Prostate gland (tissue), 2 donors: ENCODE data around the gene HAUS3. TPM values are rescaled to one million over a fixed set of nuclear protein-coding genes. Genes with fewer than 3 reads are reported as not detected.

Experiments used
- DNase-seq: peaks from one replicate; pipeline ENCODE4 v3.0.0-alpha.2; 2019; ENCODE audit warnings: low spot score
- H3K27ac ChIP-seq, 2 donors: fragments of 200-600 bp; sonication (generic); 2 replicates each; pipeline ENCODE4 v1.5.1; 2017 to 2019
- H3K27me3 ChIP-seq: fragments of 200-600 bp; sonication (generic); replicated peaks from 2 replicates; pipeline ENCODE4 v1.5.1; 2019; ENCODE audit not compliant: insufficient read depth
- H3K36me3 ChIP-seq, 2 donors: fragments of 200-600 bp; sonication (generic); 1 replicate in 1 of 2; 2 replicates in 1 of 2; pipeline versions ENCODE4 v1.5.1 to v1.8.1; 2017 to 2019
- H3K4me1 ChIP-seq: fragments of 200-600 bp; sonication (generic); replicated peaks from 2 replicates; pipeline ENCODE4 v1.5.1; 2019
- H3K4me3 ChIP-seq, 2 donors: fragments of 200-600 bp; sonication (generic); 2 replicates each; pipeline ENCODE4 v1.5.1; 2017 to 2019
- H3K9me3 ChIP-seq: fragments of 200-600 bp; sonication (generic); 2 replicates; pipeline ENCODE4 v1.5.1; 2017
- CTCF ChIP-seq, 4 experiments: fragments of 200-600 bp in 2 of 4; fragments of 450-650 bp in 2 of 4; sonication (generic) in 2 of 4; IDR thresholded peaks; 1 replicate in 3 of 4; 2 replicates in 1 of 4; pipeline ENCODE4 v1.5.1; 2016 to 2019; ENCODE audit warnings: antibody characterized with exemption in 4 of 4, mild to moderate bottlenecking in 2 of 4, moderate library complexity in 2 of 4
- POLR2A ChIP-seq: fragments of 450-650 bp; IDR thresholded peaks from one replicate; pipeline ENCODE4 v1.6.1; 2016; ENCODE audit warnings: antibody characterized with exemption, mild to moderate bottlenecking
- POLR2AphosphoS5 ChIP-seq: sonication (generic); formaldehyde crosslinking; IDR thresholded peaks from one replicate; pipeline ENCODE4 v1.6.1; 2017; ENCODE audit warnings: antibody characterized with exemption
- WGBS: methylation state at CpG from one replicate; pipeline ENCODE4 v1.1.5; 2018; 5-methylcytosine and 5-hydroxymethylcytosine counted together
- intact Hi-C: fragments of 100-400 bp; cut with DNase I; formaldehyde crosslinking; loops from one replicate; pipeline ENCODE4 v1.14.2; 2022
- total RNA-seq, 2 donors: library from RNA; depleted of rRNA; stranded (reverse); fragments of >200 nt; gene quantifications; one replicate each; pipeline ENCODE4 v1.1.0, GENCODE V29; 2016

The HAUS3 gene
- total RNA-seq, 2 donors from 2014 or later, result 21.1 to 24.2 TPM

- intact Hi-C loops, result no loop called here
- DNase-seq, result no peak
- Histone ChIP-seq H3K36me3 (no peaks in the 10 kb centered on the region), H3K4me1 (no peaks in the 10 kb centered on the region), H3K9me3 (no peaks in the 10 kb centered on the region), H3K27ac (no peak overlapping the region), H3K27me3 (no peaks in the 10 kb centered on the region), H3K4me3 (no peak overlapping the region)
- TF ChIP-seq POLR2AphosphoS5 (no peak), POLR2A (no peak), CTCF (IDR thresholded peaks at IDR 0.05) (no peak)
- 67% methylated on average over 10 of the region's 10 CpGs for WGBS
These were observed 39.8 kb upstream of the HAUS3 start for GRCh38 chr4:2281575-2282343.

GRCh38 chr4:2280531-2281300 lies 38.8 kb upstream of the HAUS3 start:
- no peaks in the 10 kb centered on the region for H3K27me3 ChIP-seq
- no peak overlapping the region for H3K27ac ChIP-seq
- DNase-seq, result no peak
- intact Hi-C loops, result no loop called here
- H3K36me3 ChIP-seq, result no peaks in the 10 kb centered on the region
- WGBS, result 74% methylated on average over 13 of the region's 13 CpGs
- H3K9me3 ChIP-seq, result no peaks in the 10 kb centered on the region
- H3K4me1 ChIP-seq, result no peaks in the 10 kb centered on the region
- TF ChIP-seq POLR2A (no peak), POLR2AphosphoS5 (no peak), CTCF (IDR thresholded peaks at IDR 0.05) (no peak)
- H3K4me3 ChIP-seq, result no peak overlapping the region

DNA sequence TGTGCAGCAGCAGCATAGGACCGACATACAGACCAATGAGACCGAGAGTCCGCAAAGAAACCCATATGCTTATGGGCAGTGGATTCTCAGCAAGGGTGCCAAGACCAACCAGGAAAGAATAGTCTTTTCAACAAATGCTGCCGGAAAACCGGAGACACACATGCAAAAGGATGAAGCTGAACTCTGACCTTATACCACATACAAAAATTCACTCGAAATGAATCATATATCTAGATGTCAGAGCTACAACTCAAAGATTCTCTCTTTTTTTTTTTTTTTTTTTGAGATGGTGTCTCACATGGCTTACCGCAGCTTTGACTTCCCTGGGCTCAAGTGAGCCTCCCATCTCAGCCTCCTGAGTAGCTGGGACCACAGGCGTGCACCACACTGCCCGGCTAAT lies 36.0 kb upstream of the HAUS3 start:
- Histone ChIP-seq H3K4me3 (no peak overlapping the region), H3K9me3 (no peaks in the 10 kb centered on the region), H3K36me3 (no peaks in the 10 kb centered on the region), H3K27me3 (no peaks in the 10 kb centered on the region), H3K4me1 (no peaks in the 10 kb centered on the region), H3K27ac (no peak overlapping the region)
- 96% methylated on average over 9 of the region's 9 CpGs for WGBS
- intact Hi-C loops, result no loop called here
- DNase-seq, result no peak
- TF ChIP-seq CTCF (IDR thresholded peaks at IDR 0.05), result no peak
- TF ChIP-seq POLR2AphosphoS5, result no peak
- no peak for TF ChIP-seq POLR2A

- H3K27ac ChIP-seq, result no peak overlapping the region
- DNase-seq, result no peak
- H3K4me3 ChIP-seq, result no peak overlapping the region
- H3K9me3 ChIP-seq, result no peaks in the 10 kb centered on the region
- H3K27me3 ChIP-seq, result no peaks in the 10 kb centered on the region
- no peaks in the 10 kb centered on the region for H3K4me1 ChIP-seq
- WGBS, result 91% methylated on average over 30 of the region's 30 CpGs
- no peak for TF ChIP-seq POLR2AphosphoS5
- no peak for TF ChIP-seq CTCF (IDR thresholded peaks at IDR 0.05)
- no peak for TF ChIP-seq POLR2A
- intact Hi-C loops, result no loop called here
- no peaks in the 10 kb centered on the region for H3K36me3 ChIP-seq
These were observed 34.8 kb upstream of the HAUS3 start for GRCh38 chr4:2276581-2277325.
